ENCODE data around the gene SFXN4. TPM values are rescaled to one million over a fixed set of nuclear protein-coding genes. Genes with fewer than 3 reads are reported as not detected.

SFXN4 gene
- total RNA-seq, 6 experiments from 2014 or later = 16.0 to 152 (median 23.8) TPM

DNA sequence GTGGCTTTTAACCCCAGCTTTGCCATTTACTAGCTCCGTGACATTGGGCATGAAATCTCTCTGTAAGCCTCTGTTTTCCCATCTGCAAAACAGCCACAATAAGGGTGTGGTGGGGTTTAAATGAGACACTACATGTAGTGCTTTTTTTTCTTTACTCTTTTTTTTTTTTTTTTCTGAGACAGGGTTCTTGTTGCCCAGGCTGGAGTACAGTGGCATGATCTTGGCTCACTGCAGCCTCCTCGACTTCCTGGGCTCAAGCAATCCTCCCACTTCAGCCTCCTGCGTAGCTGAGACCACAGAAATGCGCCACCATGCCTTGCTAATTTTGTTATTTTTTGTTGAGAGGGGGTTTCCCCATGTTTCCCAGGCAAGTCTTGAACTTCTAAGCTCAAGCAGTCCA lies 69.9 kb downstream of the SFXN4 start:
- no peaks in the 10 kb centered on the region for H3K27me3 ChIP-seq
- DNase-seq = no peak
- H3K27ac ChIP-seq = no peak overlapping the region
- no peaks in the 10 kb centered on the region for H3K4me1 ChIP-seq
- H3K36me3 ChIP-seq = no peaks in the 10 kb centered on the region
- no peak for ATAC-seq
- WGBS (ENCODE audit: insufficient coverage, low coverage, low lambda C conversion rate, missing lambda C conversion rate) = 58% methylated on average over 3 of the region's 4 CpGs
- no peak for TF ChIP-seq POLR2A (IDR thresholded peaks at IDR 0.05)
- TF ChIP-seq, protein P1, sequence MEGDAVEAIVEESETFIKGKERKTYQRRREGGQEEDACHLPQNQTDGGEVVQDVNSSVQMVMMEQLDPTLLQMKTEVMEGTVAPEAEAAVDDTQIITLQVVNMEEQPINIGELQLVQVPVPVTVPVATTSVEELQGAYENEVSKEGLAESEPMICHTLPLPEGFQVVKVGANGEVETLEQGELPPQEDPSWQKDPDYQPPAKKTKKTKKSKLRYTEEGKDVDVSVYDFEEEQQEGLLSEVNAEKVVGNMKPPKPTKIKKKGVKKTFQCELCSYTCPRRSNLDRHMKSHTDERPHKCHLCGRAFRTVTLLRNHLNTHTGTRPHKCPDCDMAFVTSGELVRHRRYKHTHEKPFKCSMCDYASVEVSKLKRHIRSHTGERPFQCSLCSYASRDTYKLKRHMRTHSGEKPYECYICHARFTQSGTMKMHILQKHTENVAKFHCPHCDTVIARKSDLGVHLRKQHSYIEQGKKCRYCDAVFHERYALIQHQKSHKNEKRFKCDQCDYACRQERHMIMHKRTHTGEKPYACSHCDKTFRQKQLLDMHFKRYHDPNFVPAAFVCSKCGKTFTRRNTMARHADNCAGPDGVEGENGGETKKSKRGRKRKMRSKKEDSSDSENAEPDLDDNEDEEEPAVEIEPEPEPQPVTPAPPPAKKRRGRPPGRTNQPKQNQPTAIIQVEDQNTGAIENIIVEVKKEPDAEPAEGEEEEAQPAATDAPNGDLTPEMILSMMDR (IDR thresholded peaks at IDR 0.05) = no peak
- intact Hi-C loops (cut with DNase I) = no loop called here
- no peaks in the 10 kb centered on the region for H3K9me3 ChIP-seq
- H3K4me3 ChIP-seq = no peak overlapping the region

DNA sequence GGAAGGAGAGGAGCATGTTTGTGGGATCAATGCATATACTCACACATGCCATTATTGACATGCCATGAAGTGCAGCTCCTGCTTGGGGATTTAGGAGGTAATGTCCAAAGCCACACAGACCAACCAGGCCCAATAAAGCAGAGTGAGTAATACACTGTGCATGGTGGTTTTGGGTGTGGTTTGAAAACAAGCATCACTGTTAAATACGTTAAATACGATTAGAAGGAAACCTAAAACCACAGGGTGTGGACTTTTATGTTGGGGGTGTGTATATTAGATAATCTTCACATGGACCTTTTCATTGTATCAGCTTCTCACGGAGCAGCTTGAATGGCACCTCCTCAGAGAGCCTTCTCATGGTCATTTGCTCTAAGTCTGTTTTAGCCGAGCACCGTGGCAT lies 74.5 kb downstream of the SFXN4 start:
- Histone ChIP-seq H3K27ac (no peak overlapping the region), H3K36me3 (no peaks in the 10 kb centered on the region), H3K9me3 (no peaks in the 10 kb centered on the region), H3K4me1 (no peaks in the 10 kb centered on the region), H3K4me3 (no peak overlapping the region), H3K27me3 (no peaks in the 10 kb centered on the region)
- ATAC-seq (no peak), DNase-seq (no peak)
- no peak for TF ChIP-seq POLR2A (IDR thresholded peaks at IDR 0.05)
- TF ChIP-seq, protein P1 (IDR thresholded peaks at IDR 0.05) = no peak
- WGBS (ENCODE audit: insufficient coverage, low coverage, low lambda C conversion rate, missing lambda C conversion rate) = 74% methylated on average over 5 of the region's 5 CpGs
- intact Hi-C loops (cut with DNase I) = no loop called here

Small RNAs within 50 kb of the gene (small RNA-seq; reads per million reads assigned to genes)
- 0 reads per million in 2 experiments for gene AL355598.1
- gene RN7SL749P = 0 reads per million in 2 experiments

Other genes with a start within 250 kb of the SFXN4 start
- gene NANOS1, start 136.0 kb downstream of the SFXN4 start, total RNA-seq = under 1 TPM in 3 of 6 experiments, not detected in 3; 0.06 to 0.35 (median 0.31) TPM
- gene EIF3A, start 84.9 kb downstream of the SFXN4 start, total RNA-seq = 10 to 100 TPM; 41.6 to 69.5 (median 57.4) TPM
- 10 to 100 TPM; 24.0 to 46.4 (median 36.1) TPM for gene DENND10, start 61.6 kb downstream of the SFXN4 start, total RNA-seq
- 100 to 1,000 TPM; 171 to 235 (median 194) TPM for gene PRDX3, start 13.1 kb upstream of the SFXN4 start, total RNA-seq
- 10 to 100 TPM in 1 of 6 experiments, 1 to 10 TPM in 5; 5.9 to 11.5 (median 7.9) TPM for gene GRK5, start 41.9 kb upstream of the SFXN4 start, total RNA-seq

Measured in right lobe of liver (tissue), 6 donors.